Stimulated activated CD4-positive, alpha-beta T cell treated with anti-CD3 and anti-CD28 coated beads, TNF-alpha, amount 100 ng/mL, for 4 hours (primary cell): Measurements from ENCODE around the gene ARHGAP5.
"Not testable (repeated sequence)": the region's sequence is repeated elsewhere in the genome, so short reads cannot be mapped to it uniquely, and the experiment has no call there.

ENCODE experiments used
- DNase-seq, 3 experiments: peaks; one replicate each; pipeline ENCODE4 v3.0.0-alpha.2; 2020; ENCODE audit warnings: low read depth in 3 of 3

ARHGAP5 gene

GRCh38 chr14:32109676-32110547 is 32.8 kb downstream of the ARHGAP5 start:
- no peak for DNase-seq

- DNase-seq = no peak
These were observed 33.4 kb downstream of the ARHGAP5 start for GRCh38 chr14:32110548-32110896.

- DNase-seq = no peak
These were observed 44.4 kb downstream of the ARHGAP5 start for GRCh38 chr14:32121536-32121935.

GRCh38 chr14:32121948-32122347 is 44.8 kb downstream of the ARHGAP5 start:
- no peak for DNase-seq

- not testable (repeated sequence) for DNase-seq
These were observed 50.0 kb downstream of the ARHGAP5 start for GRCh38 chr14:32126899-32127730.

GRCh38 chr14:32127731-32128654 is 50.9 kb downstream of the ARHGAP5 start:
- not testable (repeated sequence) for DNase-seq

- DNase-seq = no peak
These were observed 51.6 kb downstream of the ARHGAP5 start for GRCh38 chr14:32128703-32129102.

GRCh38 chr14:32129124-32129523 is 52.0 kb downstream of the ARHGAP5 start:
- no peak for DNase-seq

GRCh38 chr14:32131689-32132088 is 54.6 kb downstream of the ARHGAP5 start:
- DNase-seq = not testable (repeated sequence)

- DNase-seq = no peak
These were observed 57.5 kb downstream of the ARHGAP5 start for GRCh38 chr14:32134448-32135097.

- no peak for DNase-seq
These were observed 59.1 kb downstream of the ARHGAP5 start for GRCh38 chr14:32136027-32136825.

GRCh38 chr14:32137313-32137712 is 60.2 kb downstream of the ARHGAP5 start:
- DNase-seq = no peak

- no peak for DNase-seq
These were observed 60.8 kb downstream of the ARHGAP5 start for GRCh38 chr14:32137892-32138291.

- DNase-seq = no peak
These were observed 65.2 kb downstream of the ARHGAP5 start for GRCh38 chr14:32142341-32142740.

GRCh38 chr14:32142754-32143437 is 65.8 kb downstream of the ARHGAP5 start:
- no peak for DNase-seq

- DNase-seq = no peak
These were observed 73.3 kb downstream of the ARHGAP5 start for GRCh38 chr14:32150392-32150791.

GRCh38 chr14:32166029-32166428 is 88.9 kb downstream of the ARHGAP5 start:
- DNase-seq = no peak

- DNase-seq = no peak
These were observed 89.8 kb downstream of the ARHGAP5 start for GRCh38 chr14:32166924-32167323.

- DNase-seq = no peak
These were observed 90.8 kb downstream of the ARHGAP5 start for GRCh38 chr14:32167907-32168306.

- no peak for DNase-seq
These were observed 92.1 kb downstream of the ARHGAP5 start for GRCh38 chr14:32169191-32169590.
